ENCODE results near the gene C10orf53. TPM values are rescaled to one million over a fixed set of nuclear protein-coding genes. Genes with fewer than 3 reads are reported as not detected.

The C10orf53 gene
- total RNA-seq, 1 donor from 2014 or later = not detected

GRCh38 chr10:49682879-49683278 lies 3.4 kb downstream of the C10orf53 start:
- H3K36me3 Mint-ChIP-seq (ENCODE audit: low read depth) = no peaks in the 10 kb centered on the region
- peaks cover 22% of the 10 kb centered on the region for H3K9me3 Mint-ChIP-seq
- intact Hi-C loops (cut with micrococcal nuclease) = no loop called here
- H3K27ac Mint-ChIP-seq = no peak overlapping the region
- H3K4me3 Mint-ChIP-seq = no peak overlapping the region
- H3K4me1 Mint-ChIP-seq (ENCODE audit: low read depth) = no peaks in the 10 kb centered on the region
- peaks cover 24% of the 10 kb centered on the region for H3K27me3 Mint-ChIP-seq (ENCODE audit: insufficient read depth)
- no peak for DNase-seq (ENCODE audit: low spot score)

GRCh38 chr10:49686651-49687050 lies 7.2 kb downstream of the C10orf53 start:
- Mint-ChIP-seq H3K27me3 (ENCODE audit: insufficient read depth) (peaks cover 43% of the 10 kb centered on the region), H3K36me3 (ENCODE audit: low read depth) (no peaks in the 10 kb centered on the region), H3K27ac (no peak overlapping the region), H3K4me3 (no peak overlapping the region), H3K4me1 (ENCODE audit: low read depth) (no peaks in the 10 kb centered on the region), H3K9me3 (no peaks in the 10 kb centered on the region)
- no peak for DNase-seq (ENCODE audit: low spot score)
- intact Hi-C loops (cut with micrococcal nuclease) = loop anchor here (5.0 kb wide), 1 partner anchor 94 kb away; no protein-coding TSS in a partner anchor

- H3K36me3 Mint-ChIP-seq (ENCODE audit: low read depth) = no peaks in the 10 kb centered on the region
- H3K4me3 Mint-ChIP-seq = no peak overlapping the region
- intact Hi-C loops (cut with micrococcal nuclease) = loop anchor here (5.0 kb wide), 1 partner anchor 96 kb away; no protein-coding TSS in a partner anchor
- DNase-seq (ENCODE audit: low spot score) = no peak
- H3K4me1 Mint-ChIP-seq (ENCODE audit: low read depth) = no peaks in the 10 kb centered on the region
- no peaks in the 10 kb centered on the region for H3K9me3 Mint-ChIP-seq
- H3K27ac Mint-ChIP-seq = no peak overlapping the region
- peaks cover 53% of the 10 kb centered on the region for H3K27me3 Mint-ChIP-seq (ENCODE audit: insufficient read depth)
Observed at GRCh38 chr10:49688261-49688846, 8.9 kb downstream of the C10orf53 start.

GRCh38 chr10:49688920-49689319 lies 9.5 kb downstream of the C10orf53 start:
- Mint-ChIP-seq H3K9me3 (no peaks in the 10 kb centered on the region), H3K27ac (no peak overlapping the region), H3K27me3 (ENCODE audit: insufficient read depth) (peaks cover 53% of the 10 kb centered on the region), H3K4me1 (ENCODE audit: low read depth) (no peaks in the 10 kb centered on the region), H3K4me3 (no peak overlapping the region), H3K36me3 (ENCODE audit: low read depth) (no peaks in the 10 kb centered on the region)
- DNase-seq (ENCODE audit: low spot score) = no peak
- intact Hi-C loops (cut with micrococcal nuclease) = loop anchor here (5.0 kb wide), 1 partner anchor 97 kb away; no protein-coding TSS in a partner anchor

- no peak overlapping the region for H3K4me3 Mint-ChIP-seq
- intact Hi-C loops (cut with micrococcal nuclease) = loop anchor here (5.0 kb wide), 1 partner anchor 98 kb away; no protein-coding TSS in a partner anchor
- peaks cover 48% of the 10 kb centered on the region for H3K27me3 Mint-ChIP-seq (ENCODE audit: insufficient read depth)
- H3K9me3 Mint-ChIP-seq = no peaks in the 10 kb centered on the region
- H3K36me3 Mint-ChIP-seq (ENCODE audit: low read depth) = no peaks in the 10 kb centered on the region
- H3K27ac Mint-ChIP-seq = no peak overlapping the region
- DNase-seq (ENCODE audit: low spot score) = no peak
- H3K4me1 Mint-ChIP-seq (ENCODE audit: low read depth) = no peaks in the 10 kb centered on the region
Observed at GRCh38 chr10:49689882-49690510, 10.5 kb downstream of the C10orf53 start.

GRCh38 chr10:49690698-49691356 lies 11.4 kb downstream of the C10orf53 start:
- Mint-ChIP-seq H3K36me3 (ENCODE audit: low read depth) (no peaks in the 10 kb centered on the region), H3K4me3 (no peak overlapping the region), H3K27ac (no peak overlapping the region), H3K27me3 (ENCODE audit: insufficient read depth) (peaks cover 51% of the 10 kb centered on the region), H3K9me3 (no peaks in the 10 kb centered on the region), H3K4me1 (ENCODE audit: low read depth) (no peaks in the 10 kb centered on the region)
- intact Hi-C loops (cut with micrococcal nuclease) = no loop called here
- no peak for DNase-seq (ENCODE audit: low spot score)

GRCh38 chr10:49691588-49691987 lies 12.1 kb downstream of the C10orf53 start:
- Mint-ChIP-seq H3K36me3 (ENCODE audit: low read depth) (no peaks in the 10 kb centered on the region), H3K27ac (no peak overlapping the region), H3K4me3 (no peak overlapping the region), H3K4me1 (ENCODE audit: low read depth) (no peaks in the 10 kb centered on the region), H3K9me3 (no peaks in the 10 kb centered on the region), H3K27me3 (ENCODE audit: insufficient read depth) (peaks cover 58% of the 10 kb centered on the region)
- DNase-seq (ENCODE audit: low spot score) = no peak
- intact Hi-C loops (cut with micrococcal nuclease) = no loop called here

GRCh38 chr10:49694466-49694865 lies 15.0 kb downstream of the C10orf53 start:
- intact Hi-C loops (cut with micrococcal nuclease) = no loop called here
- H3K4me3 Mint-ChIP-seq = no peak overlapping the region
- no peaks in the 10 kb centered on the region for H3K4me1 Mint-ChIP-seq (ENCODE audit: low read depth)
- no peaks in the 10 kb centered on the region for H3K9me3 Mint-ChIP-seq
- DNase-seq (ENCODE audit: low spot score) = no peak
- H3K36me3 Mint-ChIP-seq (ENCODE audit: low read depth) = no peaks in the 10 kb centered on the region
- no peak overlapping the region for H3K27ac Mint-ChIP-seq
- peaks cover 37% of the 10 kb centered on the region for H3K27me3 Mint-ChIP-seq (ENCODE audit: insufficient read depth)

- no peak for DNase-seq (ENCODE audit: low spot score)
- Mint-ChIP-seq H3K27me3 (ENCODE audit: insufficient read depth) (peaks cover 20% of the 10 kb centered on the region), H3K4me1 (ENCODE audit: low read depth) (no peaks in the 10 kb centered on the region), H3K27ac (no peak overlapping the region), H3K9me3 (no peaks in the 10 kb centered on the region), H3K4me3 (no peak overlapping the region), H3K36me3 (ENCODE audit: low read depth) (no peaks in the 10 kb centered on the region)
- intact Hi-C loops (cut with micrococcal nuclease) = no loop called here
Observed at GRCh38 chr10:49696311-49696710, 16.9 kb downstream of the C10orf53 start.

- intact Hi-C loops (cut with micrococcal nuclease) = no loop called here
- H3K9me3 Mint-ChIP-seq = no peaks in the 10 kb centered on the region
- H3K27me3 Mint-ChIP-seq (ENCODE audit: insufficient read depth) = peaks cover 12% of the 10 kb centered on the region
- H3K36me3 Mint-ChIP-seq (ENCODE audit: low read depth) = no peaks in the 10 kb centered on the region
- no peaks in the 10 kb centered on the region for H3K4me1 Mint-ChIP-seq (ENCODE audit: low read depth)
- no peak overlapping the region for H3K27ac Mint-ChIP-seq
- H3K4me3 Mint-ChIP-seq = no peak overlapping the region
- no peak for DNase-seq (ENCODE audit: low spot score)
Observed at GRCh38 chr10:49698679-49699078, 19.2 kb downstream of the C10orf53 start.

- Mint-ChIP-seq H3K27me3 (ENCODE audit: insufficient read depth) (peaks cover 10% of the 10 kb centered on the region), H3K27ac (no peak overlapping the region), H3K4me3 (no peak overlapping the region), H3K36me3 (ENCODE audit: low read depth) (no peaks in the 10 kb centered on the region), H3K4me1 (ENCODE audit: low read depth) (no peaks in the 10 kb centered on the region), H3K9me3 (no peaks in the 10 kb centered on the region)
- DNase-seq (ENCODE audit: low spot score) = no peak
- intact Hi-C loops (cut with micrococcal nuclease) = no loop called here
Observed at GRCh38 chr10:49700211-49700610, 20.8 kb downstream of the C10orf53 start.

- H3K27ac Mint-ChIP-seq = no peak overlapping the region
- DNase-seq (ENCODE audit: low spot score) = no peak
- no peaks in the 10 kb centered on the region for H3K4me1 Mint-ChIP-seq (ENCODE audit: low read depth)
- H3K4me3 Mint-ChIP-seq = no peak overlapping the region
- no peaks in the 10 kb centered on the region for H3K36me3 Mint-ChIP-seq (ENCODE audit: low read depth)
- peaks cover 9% of the 10 kb centered on the region for H3K27me3 Mint-ChIP-seq (ENCODE audit: insufficient read depth)
- no peaks in the 10 kb centered on the region for H3K9me3 Mint-ChIP-seq
- intact Hi-C loops (cut with micrococcal nuclease) = no loop called here
Observed at GRCh38 chr10:49700997-49701396, 21.5 kb downstream of the C10orf53 start.

GRCh38 chr10:49707585-49707984 lies 28.1 kb downstream of the C10orf53 start:
- no peaks in the 10 kb centered on the region for H3K9me3 Mint-ChIP-seq
- H3K36me3 Mint-ChIP-seq (ENCODE audit: low read depth) = no peaks in the 10 kb centered on the region
- H3K4me1 Mint-ChIP-seq (ENCODE audit: low read depth) = no peaks in the 10 kb centered on the region
- H3K27ac Mint-ChIP-seq = no peak overlapping the region
- H3K27me3 Mint-ChIP-seq (ENCODE audit: insufficient read depth) = peaks cover 4% of the 10 kb centered on the region
- intact Hi-C loops (cut with micrococcal nuclease) = no loop called here
- H3K4me3 Mint-ChIP-seq = no peak overlapping the region
- no peak for DNase-seq (ENCODE audit: low spot score)

All from activated T-helper 1 cell treated with anti-CD3 and anti-CD28 coated beads, Interleukin-12 subunit alpha, Interleukin-12 subunit beta, Interleukin-2, Interleukin-4 antibody, amounts not matched to agents 30 ng/mL and 10 ng/mL and 1 ng/mL, durations not matched to agents 14 hours and 24 hours and 36 hours (primary cell).